Testis (tissue), 3 donors: Measurements from ENCODE around the gene VIT. TPM values are rescaled to one million over a fixed set of nuclear protein-coding genes. Genes with fewer than 3 reads are reported as not detected.

Source experiments
- DNase-seq: peaks from one replicate; pipeline ENCODE4 v3.0.0-alpha.2; 2019
- H3K27ac ChIP-seq, 2 donors: fragments of 200-600 bp; sonication (generic); one replicate each; pipeline ENCODE4 v1.5.1; 2019
- H3K27me3 ChIP-seq: fragments of 200-600 bp; sonication (generic); one replicate; pipeline ENCODE4 v1.5.1; 2019
- H3K36me3 ChIP-seq: fragments of 200-600 bp; sonication (generic); one replicate; pipeline ENCODE4 v1.5.1; 2017; ENCODE audit warnings: low read depth; ENCODE audit errors: missing control alignments
- H3K4me1 ChIP-seq: fragments of 200-600 bp; sonication (generic); one replicate; pipeline ENCODE4 v1.5.1; 2019
- H3K4me3 ChIP-seq, 2 donors: fragments of 200-600 bp; sonication (generic); one replicate each; pipeline ENCODE4 v1.5.1; 2017 to 2019
- H3K9me3 ChIP-seq: fragments of 200-600 bp; sonication (generic); one replicate; pipeline ENCODE4 v1.5.1; 2017
- POLR2A ChIP-seq: fragments of 450-650 bp; IDR thresholded peaks from one replicate; pipeline ENCODE4 v1.6.1; 2017; ENCODE audit warnings: antibody characterized with exemption, mild to moderate bottlenecking, moderate library complexity
- WGBS, 2 donors: methylation state at CpG; one replicate each; pipeline ENCODE4 v1.1.5; 2018; 5-methylcytosine and 5-hydroxymethylcytosine counted together
- intact Hi-C: fragments of 100-400 bp; cut with DNase I; formaldehyde crosslinking; loops from one replicate; pipeline ENCODE4 v1.15.1; 2023; ENCODE audit warnings: low total_unique reads
- polyA plus RNA-seq: library from polyadenylated mRNA; stranded (reverse); fragments of 350-450 nt; fragmentation: Illumina TruSeq; extraction: RNeasy Lipid Tissue Mini Kit (QIAGEN cat#74804); gene quantifications from one replicate; pipeline ENCODE4 v1.2.3, GENCODE V29; 2014; ENCODE audit warnings: low read depth, low replicate concordance; ENCODE audit not compliant: insufficient read depth
- total RNA-seq, 2 donors: library from RNA; depleted of rRNA; stranded (reverse); fragments of >200 nt; gene quantifications; one replicate each; pipeline ENCODE4 v1.2.3, GENCODE V29; 2016
- TF ChIP-seq, protein P1 (sequence below), 3 experiments: fragments of 450-650 bp in 2 of 3; fragments of 200-600 bp in 1 of 3; sonication (generic) in 1 of 3; IDR thresholded peaks; one replicate each; pipeline ENCODE4 v1.5.1; 2016 to 2019; ENCODE audit warnings: antibody characterized with exemption in 3 of 3, mild to moderate bottlenecking in 2 of 3, moderate library complexity in 1 of 3

The VIT gene
- total and polyA plus RNA-seq, 3 donors from 2014 or later = 5.6 to 9.4 (median 7.2) TPM

DNA sequence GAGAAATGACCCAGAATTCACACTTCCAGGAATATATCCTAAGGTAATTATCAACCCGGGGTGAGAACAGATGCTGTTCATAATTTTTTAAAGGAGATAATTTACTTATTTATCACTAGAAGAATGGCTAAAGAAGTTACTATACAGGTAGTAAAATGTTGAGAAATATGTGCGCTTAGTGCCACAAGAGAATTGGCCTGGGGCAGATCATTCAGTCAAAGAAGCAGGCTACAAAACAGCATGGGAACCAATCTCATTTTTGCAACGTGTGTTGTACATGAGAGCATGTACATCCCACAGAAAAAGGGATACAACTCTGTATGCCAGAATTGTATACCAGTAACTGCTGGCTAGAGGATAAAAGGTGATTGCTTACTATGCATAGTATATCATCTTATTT, 75.2 kb downstream of the VIT start:
- DNase-seq = no peak
- intact Hi-C loops = no loop called here

DNA sequence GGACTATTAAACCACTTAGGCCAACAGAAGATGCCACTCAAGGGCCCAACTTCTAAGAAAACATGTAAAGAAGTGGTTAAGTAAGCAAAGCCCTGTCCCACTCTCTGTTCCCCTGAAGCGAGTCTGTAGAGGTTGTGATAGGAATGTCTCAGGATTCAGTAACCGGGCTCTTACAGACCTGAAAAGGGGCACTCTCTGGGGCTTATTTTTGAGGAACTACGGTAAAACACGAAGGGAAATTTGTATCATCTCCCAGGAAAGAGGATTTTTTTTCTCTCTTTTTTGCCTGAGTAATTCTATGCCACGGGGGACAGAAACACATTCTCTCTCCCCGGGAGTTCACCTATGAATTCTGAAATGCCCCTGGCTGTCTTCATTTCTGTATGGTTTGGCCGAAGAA, 77.4 kb downstream of the VIT start:
- 80 to 82% methylated on average over 7 of the region's 7 CpGs for WGBS, 2 donors
- DNase-seq = no peak
- Histone ChIP-seq H3K4me1 (no peaks in the 10 kb centered on the region), H3K27me3 (no peaks in the 10 kb centered on the region), H3K27ac (no peak overlapping the region), H3K4me3 (no peak overlapping the region), H3K9me3 (no peaks in the 10 kb centered on the region), H3K36me3 (no peaks in the 10 kb centered on the region)
- TF ChIP-seq, protein P1, sequence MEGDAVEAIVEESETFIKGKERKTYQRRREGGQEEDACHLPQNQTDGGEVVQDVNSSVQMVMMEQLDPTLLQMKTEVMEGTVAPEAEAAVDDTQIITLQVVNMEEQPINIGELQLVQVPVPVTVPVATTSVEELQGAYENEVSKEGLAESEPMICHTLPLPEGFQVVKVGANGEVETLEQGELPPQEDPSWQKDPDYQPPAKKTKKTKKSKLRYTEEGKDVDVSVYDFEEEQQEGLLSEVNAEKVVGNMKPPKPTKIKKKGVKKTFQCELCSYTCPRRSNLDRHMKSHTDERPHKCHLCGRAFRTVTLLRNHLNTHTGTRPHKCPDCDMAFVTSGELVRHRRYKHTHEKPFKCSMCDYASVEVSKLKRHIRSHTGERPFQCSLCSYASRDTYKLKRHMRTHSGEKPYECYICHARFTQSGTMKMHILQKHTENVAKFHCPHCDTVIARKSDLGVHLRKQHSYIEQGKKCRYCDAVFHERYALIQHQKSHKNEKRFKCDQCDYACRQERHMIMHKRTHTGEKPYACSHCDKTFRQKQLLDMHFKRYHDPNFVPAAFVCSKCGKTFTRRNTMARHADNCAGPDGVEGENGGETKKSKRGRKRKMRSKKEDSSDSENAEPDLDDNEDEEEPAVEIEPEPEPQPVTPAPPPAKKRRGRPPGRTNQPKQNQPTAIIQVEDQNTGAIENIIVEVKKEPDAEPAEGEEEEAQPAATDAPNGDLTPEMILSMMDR (IDR thresholded peaks at IDR 0.05) = no peak
- no peak for TF ChIP-seq POLR2A
- intact Hi-C loops = no loop called here

More for the DNA sequence above, 75.2 kb downstream of the VIT start:
- Histone ChIP-seq H3K27ac (no peak overlapping the region), H3K4me3 (no peak overlapping the region), H3K36me3 (no peaks in the 10 kb centered on the region), H3K4me1 (no peaks in the 10 kb centered on the region), H3K9me3 (no peaks in the 10 kb centered on the region), H3K27me3 (no peaks in the 10 kb centered on the region)
- no peak for TF ChIP-seq POLR2A
- TF ChIP-seq, protein P1 (IDR thresholded peaks at IDR 0.05) = no peak
- WGBS, 2 donors = 74 to 87% methylated on average over 3 of the region's 3 CpGs

DNA sequence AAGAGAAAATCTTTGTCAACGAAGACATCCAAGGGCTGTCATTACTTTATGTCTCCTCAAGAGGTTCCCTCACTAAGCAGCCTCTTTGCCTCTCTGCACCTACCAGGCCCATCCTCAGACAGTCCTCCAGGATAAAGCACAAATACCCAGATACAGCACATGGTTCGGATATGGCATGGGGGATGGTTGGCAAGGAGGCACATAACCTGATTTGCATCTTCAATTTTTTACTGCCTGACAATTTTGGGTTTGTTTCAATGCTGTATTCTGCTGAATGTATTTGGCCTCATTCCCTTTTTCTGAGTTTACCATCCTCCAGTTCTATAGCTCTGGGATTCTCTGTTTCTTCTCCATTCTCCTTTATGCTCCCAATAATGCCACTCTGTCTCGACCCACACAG, 78.8 kb downstream of the VIT start:
- intact Hi-C loops = no loop called here
- DNase-seq = no peak
- Histone ChIP-seq H3K27ac (no peak overlapping the region), H3K4me3 (no peak overlapping the region), H3K4me1 (no peaks in the 10 kb centered on the region), H3K27me3 (no peaks in the 10 kb centered on the region), H3K36me3 (no peaks in the 10 kb centered on the region), H3K9me3 (no peaks in the 10 kb centered on the region)
- 88 to 91% methylated on average over 3 of the region's 3 CpGs for WGBS, 2 donors
- no peak for TF ChIP-seq POLR2A
- TF ChIP-seq, protein P1 (IDR thresholded peaks at IDR 0.05) = no peak

DNA sequence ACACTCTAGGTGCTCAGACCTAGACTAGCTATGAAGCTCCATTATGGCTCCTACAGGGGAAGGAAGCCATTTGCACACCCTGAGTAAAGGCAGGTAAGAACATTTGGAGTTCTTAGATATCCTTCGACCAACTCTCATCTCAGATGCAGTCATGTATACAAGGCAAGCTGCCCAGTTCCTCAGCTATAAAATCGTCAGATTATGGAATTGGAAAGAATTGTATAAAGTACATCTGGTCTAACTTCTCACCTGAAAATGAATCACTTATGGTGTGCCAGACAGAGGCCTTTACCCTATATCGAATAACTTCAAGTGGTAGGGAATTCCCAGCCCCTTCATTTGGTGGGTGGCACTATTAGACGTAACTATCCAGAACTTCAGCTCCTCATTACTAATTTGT, 79.3 kb downstream of the VIT start:
- no peak for DNase-seq
- Histone ChIP-seq H3K27ac (no peak overlapping the region), H3K36me3 (no peaks in the 10 kb centered on the region), H3K9me3 (no peaks in the 10 kb centered on the region), H3K27me3 (no peaks in the 10 kb centered on the region), H3K4me3 (no peak overlapping the region), H3K4me1 (no peaks in the 10 kb centered on the region)
- intact Hi-C loops = no loop called here
- no peak for TF ChIP-seq POLR2A
- TF ChIP-seq, protein P1 (IDR thresholded peaks at IDR 0.05) = no peak
- WGBS, 2 donors = 88 to 91% methylated on average over 4 of the region's 4 CpGs

DNA sequence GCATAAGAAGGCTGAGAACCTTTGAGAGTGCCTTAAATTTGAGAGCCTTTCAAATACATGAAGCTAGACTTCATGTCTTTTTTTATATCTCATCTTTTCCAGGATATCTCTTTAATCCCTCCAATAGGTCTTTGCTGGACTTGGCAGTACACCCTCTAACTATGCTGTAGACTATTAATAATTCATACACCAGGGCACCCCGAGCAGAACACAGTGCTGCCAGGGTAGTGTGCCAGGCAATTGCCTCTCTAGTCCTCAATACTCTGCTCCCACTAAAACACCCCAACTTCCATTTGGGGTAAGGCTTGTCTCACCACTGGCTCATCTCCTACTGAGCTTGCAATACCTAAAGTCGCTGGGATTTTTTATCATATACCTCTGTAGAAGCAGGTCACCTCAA, 80.8 kb downstream of the VIT start:
- H3K27ac ChIP-seq = no peak overlapping the region
- no peaks in the 10 kb centered on the region for H3K4me1 ChIP-seq
- TF ChIP-seq POLR2A = no peak
- H3K27me3 ChIP-seq = no peaks in the 10 kb centered on the region
- intact Hi-C loops = no loop called here
- H3K36me3 ChIP-seq = no peaks in the 10 kb centered on the region
- no peaks in the 10 kb centered on the region for H3K9me3 ChIP-seq
- WGBS, 2 donors = 70 to 84% methylated on average over 2 of the region's 2 CpGs
- H3K4me3 ChIP-seq = no peak overlapping the region
- no peak for DNase-seq
